Endothelial cell of umbilical vein (primary cell): ENCODE measurements around the gene CHM. TPM values are rescaled to one million over a fixed set of nuclear protein-coding genes. Genes with fewer than 3 reads are reported as not detected.

Source experiments
- BruUV-seq: library from RNA; stranded (reverse); fragments of 400-500 nt; replicated peaks from 2 replicates; lab custom pipeline; 2021; lab: Mats Ljungman, UMichigan
- CTCF ChIA-PET: fragments of 300-600, 350-600 bp; sonication (Branson Sonifier 250); formaldehyde crosslinking; loops from one replicate; lab custom pipeline; 2021; ENCODE audit warnings: antibody characterized with exemption, inconsistent platforms; lab: Charles Lee
- POLR2A ChIA-PET: fragments of 300-600, 350-600 bp; sonication (Branson Sonifier 250); formaldehyde crosslinking; loops from one replicate; lab custom pipeline; 2021; ENCODE audit warnings: antibody characterized with exemption, inconsistent platforms; lab: Charles Lee
- DNase-seq: peaks from one replicate; pipeline ENCODE4 v3.0.0-alpha.2; 2011; ENCODE audit warnings: low read depth, low spot score
- FAIRE-seq: peaks from 2 replicates; lab custom pipeline; 2011; peaks lifted over from hg19 to GRCh38; lab: Jason Lieb, UNC
- H2AFZ ChIP-seq: 2 replicates; pipeline ENCODE4 v1.6.0; 2012; ENCODE audit warnings: low read depth, low read length, control low read depth, inconsistent platforms
- H3K27ac ChIP-seq: 2 replicates; pipeline ENCODE4 v1.5.1; 2011; ENCODE audit warnings: low read depth, mild to moderate bottlenecking, control low read depth, low read length, moderate library complexity; ENCODE audit not compliant: insufficient read depth
- H3K27me3 ChIP-seq, 2 experiments: 2 replicates each; pipeline versions ENCODE4 v1.6.0 to v1.6.1; 2011; ENCODE audit warnings: low read length in 2 of 2, mixed read lengths in 1 of 2; ENCODE audit not compliant: control insufficient read depth in 2 of 2, insufficient read depth in 2 of 2
- H3K36me3 ChIP-seq, 2 experiments: 2 replicates in 1 of 2; 3 replicates in 1 of 2; pipeline ENCODE4 v1.5.1; 2011; ENCODE audit warnings: low read length in 2 of 2, mild to moderate bottlenecking in 1 of 2, moderate library complexity in 1 of 2; ENCODE audit not compliant: control insufficient read depth in 2 of 2, insufficient read depth in 2 of 2; ENCODE audit errors: extremely low read depth in 1 of 2
- H3K4me1 ChIP-seq: 3 replicates; pipeline ENCODE4 v1.5.1; 2011; ENCODE audit warnings: mild to moderate bottlenecking, low read length; ENCODE audit not compliant: control insufficient read depth, insufficient read depth; ENCODE audit errors: extremely low read depth
- H3K4me2 ChIP-seq: 2 replicates; pipeline ENCODE4 v1.6.1; 2011; ENCODE audit warnings: low read length, control low read depth, mixed read lengths; ENCODE audit not compliant: insufficient read depth
- H3K4me3 ChIP-seq, 3 experiments: fragments of 200-600 bp in 1 of 3; sonication (generic), shearing (Covaris generic) in 1 of 3; replicated peaks in 1 of 3; 2 replicates each; pipeline ENCODE4 v1.5.1; 2011 to 2016; ENCODE audit warnings: control low read depth in 3 of 3, low read length in 3 of 3, mild to moderate bottlenecking in 2 of 3, inconsistent platforms in 1 of 3, low read depth in 1 of 3, moderate library complexity in 1 of 3; ENCODE audit not compliant: insufficient read depth in 1 of 3
- H3K79me2 ChIP-seq: 2 replicates; pipeline ENCODE4 v1.6.0; 2012; ENCODE audit warnings: low read length, inconsistent platforms; ENCODE audit not compliant: control insufficient read depth, insufficient read depth
- H3K9ac ChIP-seq: replicated peaks from 2 replicates; pipeline ENCODE3; 2011; ENCODE audit warnings: low read length, control low read depth; ENCODE audit not compliant: insufficient read depth; ENCODE audit errors: extremely low read depth
- H3K9me1 ChIP-seq: replicated peaks from 3 replicates; pipeline ENCODE4 v1.6.0; 2011; ENCODE audit warnings: mild to moderate bottlenecking, low read length; ENCODE audit not compliant: control insufficient read depth, insufficient read depth; ENCODE audit errors: extremely low read depth
- H3K9me3 ChIP-seq: replicated peaks from 2 replicates; pipeline ENCODE4 v1.5.1; 2012; ENCODE audit warnings: low read length, inconsistent platforms; ENCODE audit not compliant: control insufficient read depth, insufficient read depth
- H4K20me1 ChIP-seq: replicated peaks from 2 replicates; pipeline ENCODE3; 2011; ENCODE audit warnings: mild to moderate bottlenecking, low read length; ENCODE audit not compliant: control insufficient read depth, insufficient read depth; ENCODE audit errors: extremely low read depth
- EZH2 ChIP-seq: IDR thresholded peaks from 2 replicates; pipeline ENCODE4 v1.6.1; 2012; ENCODE audit warnings: borderline replicate concordance, low read depth, mild to moderate bottlenecking, moderate library complexity, low read length, inconsistent platforms; ENCODE audit not compliant: severe bottlenecking
- JUN ChIP-seq: IDR thresholded peaks from 2 replicates; pipeline ENCODE4 v1.6.1; 2011; ENCODE audit warnings: borderline replicate concordance, low read depth; ENCODE audit not compliant: insufficient read length, insufficient read depth
- MYC ChIP-seq: IDR thresholded peaks from one replicate; pipeline ENCODE4 v1.6.1; 2011; ENCODE audit warnings: mild to moderate bottlenecking, low read depth, low read length
- POLR2AphosphoS5 ChIP-seq: IDR thresholded peaks from 2 replicates; pipeline ENCODE4 v1.6.1; 2012; ENCODE audit warnings: low read depth, mild to moderate bottlenecking, control low read depth, low read length, moderate library complexity; ENCODE audit not compliant: insufficient read depth
- dilution Hi-C: fragments of 300-500 bp; cut with MboI; formaldehyde crosslinking; loops from one replicate; pipeline ENCODE4 v1.15.0; 2019; ENCODE audit warnings: low sequenced_read_pairs; ENCODE audit not compliant: extremely low pct_ligation_motif_present
- intact Hi-C: fragments of 100-400 bp; cut with micrococcal nuclease; formaldehyde crosslinking; loops from one replicate; pipeline ENCODE4 v1.10.0; 2022
- polyA plus RNA-seq, 4 experiments: library from polyadenylated mRNA; depleted of rRNA in 3 of 4; stranded (reverse) in 3 of 4; unstranded in 1 of 4; fragments of >200 nt; gene quantifications; 2 replicates each; pipeline versions ENCODE4 v1.2.1 to v1.2.3, GENCODE V29; 2011 to 2012; ENCODE audit warnings: missing spikeins in 1 of 4
- total RNA-seq: library from RNA; stranded (reverse); gene quantifications from 2 replicates; pipeline ENCODE4 v1.2.3, GENCODE V29; 2021
- TF ChIP-seq, protein P1 (sequence below): IDR thresholded peaks from 2 replicates; pipeline ENCODE4 v1.6.1; 2011; ENCODE audit not compliant: insufficient read depth, insufficient read length
- TF ChIP-seq, protein P2 (sequence below), 2 donors: IDR thresholded peaks; 1 replicate in 1 of 2; 2 replicates in 1 of 2; pipeline ENCODE4 v1.5.1; 2011; ENCODE audit warnings: low read length in 2 of 2, mild to moderate bottlenecking in 2 of 2, moderate library complexity in 2 of 2, control low read depth in 1 of 2, inconsistent platforms in 1 of 2, low read depth in 1 of 2; ENCODE audit not compliant: insufficient read depth in 1 of 2; ENCODE audit errors: extremely low read depth in 1 of 2

Gene CHM
- total and polyA plus RNA-seq, 2 donors (not counting 3 experiments of a cell fraction or from before 2014, with no cell fraction given): 10.5 to 18.4 TPM

DNA sequence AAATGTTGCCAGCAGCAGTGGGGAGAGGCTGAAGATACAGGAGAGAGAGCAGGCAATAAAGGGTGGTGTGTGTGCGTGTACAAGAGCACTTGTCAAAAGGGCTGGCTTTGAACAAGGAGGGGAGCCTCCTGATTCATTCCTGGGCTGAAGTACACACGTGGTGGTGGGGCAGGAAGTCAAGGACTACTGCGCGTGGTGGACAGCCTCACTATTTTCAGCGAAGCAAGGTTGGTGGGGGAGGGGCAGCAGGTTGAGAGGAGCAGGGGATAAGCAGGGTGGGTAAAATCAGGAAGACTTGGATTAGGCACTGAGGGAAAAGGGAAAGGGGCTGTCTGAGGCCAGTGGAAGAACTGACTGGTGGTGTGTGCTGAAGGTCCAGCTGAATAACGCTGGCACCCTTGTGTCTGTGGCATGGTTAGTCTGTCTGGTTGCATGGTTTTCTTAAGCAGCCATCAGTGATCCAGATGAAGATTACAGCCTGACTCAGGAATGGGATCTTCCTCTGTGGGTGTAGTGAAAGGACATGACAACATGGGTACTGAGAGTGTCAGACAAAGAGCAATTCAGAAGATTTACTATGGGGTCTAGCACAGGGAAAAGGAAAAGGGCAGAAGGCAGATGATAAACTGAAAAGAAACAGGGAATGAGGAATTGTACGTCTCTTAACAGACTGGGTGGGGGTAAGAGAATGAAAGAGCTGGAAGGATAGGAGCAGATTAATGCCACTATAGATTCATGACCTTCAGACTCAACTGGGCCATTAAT, 149.8 kb downstream of the CHM start:
- no peaks in the 10 kb centered on the region for H3K27me3 ChIP-seq
- no peaks in the 10 kb centered on the region for H3K4me1 ChIP-seq
- H3K79me2 ChIP-seq: no peaks in the 10 kb centered on the region
- no peaks in the 10 kb centered on the region for H3K9me1 ChIP-seq
- DNase-seq: no peak
- no peak overlapping the region for H3K27ac ChIP-seq
- H3K36me3 ChIP-seq: no peaks in the 10 kb centered on the region
- intact Hi-C loops: no loop called here
- H3K9me3 ChIP-seq: no peaks in the 10 kb centered on the region
- ChIA-PET POLR2A (no interaction called here), CTCF (no interaction called here)
- FAIRE-seq: no peak
- H3K4me3 ChIP-seq: no peak overlapping the region
- H3K4me2 ChIP-seq: no peak overlapping the region
- no peak overlapping the region for H3K9ac ChIP-seq
- no peak for TF ChIP-seq EZH2
- no peak overlapping the region for H2AFZ ChIP-seq
- dilution Hi-C loops: no loop called here
- no peaks in the 10 kb centered on the region for H4K20me1 ChIP-seq
- no TSS peak for BruUV-seq

DNA sequence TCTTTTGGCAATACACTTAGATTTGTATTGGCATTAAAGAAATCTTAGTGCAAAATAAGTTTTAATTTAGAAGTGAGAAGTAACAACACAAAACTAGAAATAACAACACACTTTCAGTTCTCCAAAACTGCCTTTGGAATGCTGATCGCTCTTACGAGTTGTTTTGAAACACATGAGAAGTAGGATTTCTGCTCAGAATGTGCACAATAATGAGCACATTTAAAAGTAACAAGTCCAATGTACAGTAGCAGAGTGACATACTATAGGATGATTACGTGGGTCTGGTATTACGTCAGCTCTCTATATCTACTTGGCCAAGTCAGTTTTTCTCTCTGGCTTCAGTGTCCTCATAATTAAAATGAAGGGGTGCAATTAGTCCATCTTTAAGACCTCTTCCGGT, 164.8 kb downstream of the CHM start:
- Histone ChIP-seq H3K9me1 (no peaks in the 10 kb centered on the region), H3K36me3 (no peaks in the 10 kb centered on the region), H3K4me1 (no peaks in the 10 kb centered on the region), H3K9me3 (no peaks in the 10 kb centered on the region), H3K4me3 (no peak overlapping the region), H3K4me2 (no peak overlapping the region), H3K27ac (no peak overlapping the region), H4K20me1 (no peaks in the 10 kb centered on the region), H3K27me3 (no peaks in the 10 kb centered on the region), H3K9ac (no peak overlapping the region), H2AFZ (no peak overlapping the region), H3K79me2 (no peaks in the 10 kb centered on the region)
- DNase-seq (no peak), FAIRE-seq (no peak)
- no peak for TF ChIP-seq EZH2
- TF ChIP-seq POLR2AphosphoS5: no peak
- TF ChIP-seq, protein P1, sequence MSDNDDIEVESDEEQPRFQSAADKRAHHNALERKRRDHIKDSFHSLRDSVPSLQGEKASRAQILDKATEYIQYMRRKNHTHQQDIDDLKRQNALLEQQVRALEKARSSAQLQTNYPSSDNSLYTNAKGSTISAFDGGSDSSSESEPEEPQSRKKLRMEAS: no peak
- TF ChIP-seq JUN: no peak
- TF ChIP-seq MYC: no peak
- TF ChIP-seq, protein P2, sequence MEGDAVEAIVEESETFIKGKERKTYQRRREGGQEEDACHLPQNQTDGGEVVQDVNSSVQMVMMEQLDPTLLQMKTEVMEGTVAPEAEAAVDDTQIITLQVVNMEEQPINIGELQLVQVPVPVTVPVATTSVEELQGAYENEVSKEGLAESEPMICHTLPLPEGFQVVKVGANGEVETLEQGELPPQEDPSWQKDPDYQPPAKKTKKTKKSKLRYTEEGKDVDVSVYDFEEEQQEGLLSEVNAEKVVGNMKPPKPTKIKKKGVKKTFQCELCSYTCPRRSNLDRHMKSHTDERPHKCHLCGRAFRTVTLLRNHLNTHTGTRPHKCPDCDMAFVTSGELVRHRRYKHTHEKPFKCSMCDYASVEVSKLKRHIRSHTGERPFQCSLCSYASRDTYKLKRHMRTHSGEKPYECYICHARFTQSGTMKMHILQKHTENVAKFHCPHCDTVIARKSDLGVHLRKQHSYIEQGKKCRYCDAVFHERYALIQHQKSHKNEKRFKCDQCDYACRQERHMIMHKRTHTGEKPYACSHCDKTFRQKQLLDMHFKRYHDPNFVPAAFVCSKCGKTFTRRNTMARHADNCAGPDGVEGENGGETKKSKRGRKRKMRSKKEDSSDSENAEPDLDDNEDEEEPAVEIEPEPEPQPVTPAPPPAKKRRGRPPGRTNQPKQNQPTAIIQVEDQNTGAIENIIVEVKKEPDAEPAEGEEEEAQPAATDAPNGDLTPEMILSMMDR (IDR thresholded peaks at IDR 0.05; ENCODE audit: extremely low read depth in 1 of 2, insufficient read depth in 1 of 2, low read depth in 1 of 2, low read length in 2 of 2): no peak
- dilution Hi-C loops: no loop called here
- no TSS peak for BruUV-seq
- POLR2A ChIA-PET: no interaction called here
- intact Hi-C loops: no loop called here
- CTCF ChIA-PET: no interaction called here
